ENCODE results near the gene KLB. TPM values are rescaled to one million over a fixed set of nuclear protein-coding genes. Genes with fewer than 3 reads are reported as not detected.

Gene KLB
- total and polyA plus RNA-seq, 2 of the 4 experiments (the other 2 are of a cell fraction), result not detected

DNA sequence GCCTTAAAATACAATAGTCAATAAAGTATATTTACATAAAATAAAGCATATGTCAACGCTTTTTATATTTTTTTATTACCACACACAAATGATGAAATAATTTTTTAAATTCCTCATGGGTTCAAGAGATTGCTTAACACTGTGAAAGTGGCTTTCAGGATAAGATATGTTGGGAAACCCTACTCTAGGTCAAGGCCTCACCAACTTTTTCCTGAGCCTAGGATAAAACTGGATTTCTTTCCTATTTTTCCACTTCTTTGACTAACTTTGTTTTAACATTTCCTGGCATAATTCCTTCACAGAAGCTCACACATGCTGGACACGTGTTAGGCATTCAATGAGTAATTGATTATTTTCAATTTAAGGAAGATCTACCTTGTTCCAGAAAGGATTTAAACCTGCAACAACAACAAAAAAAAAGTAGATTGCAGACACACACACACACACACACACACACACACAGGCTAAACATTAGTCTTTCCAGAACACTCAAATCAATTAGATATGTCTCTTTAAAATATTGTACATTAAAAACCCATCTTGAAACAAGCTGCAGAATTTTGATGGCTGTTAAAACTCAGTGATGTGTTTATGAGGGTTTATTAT, 9.1 kb downstream of the KLB start:
- no peaks in the 10 kb centered on the region for H3K4me1 ChIP-seq (ENCODE audit: control insufficient read depth, insufficient read depth, low read length)
- H3K9me3 ChIP-seq (ENCODE audit: control insufficient read depth, insufficient read depth, low read length), result no peaks in the 10 kb centered on the region
- ChIA-PET POLR2A (ENCODE audit: unreplicated experiment) (no interaction called here), CTCF (no interaction called here)
- H4K20me1 ChIP-seq (ENCODE audit: insufficient read depth, low read length), result no peaks in the 10 kb centered on the region
- no peak overlapping the region for H4K8ac ChIP-seq (ENCODE audit: low read depth in 2 of 2, low read length in 2 of 2)
- H3K4ac ChIP-seq (ENCODE audit: low read depth, low read length), result no peak overlapping the region
- H3K56ac ChIP-seq (ENCODE audit: extremely low read depth, insufficient read depth, low read length), result no peak overlapping the region
- no peak overlapping the region for H2BK5ac ChIP-seq (ENCODE audit: low read depth, low read length, poor library complexity, severe bottlenecking)
- no peak overlapping the region for H3K23ac ChIP-seq (ENCODE audit: low read depth, low read length)
- no peak overlapping the region for H2BK120ac ChIP-seq (ENCODE audit: low read depth, low read length)
- H3K4me3 ChIP-seq (ENCODE audit: insufficient read depth, low read depth, low read length), result no peak overlapping the region
- no peak overlapping the region for H2AK9ac ChIP-seq (replicated peaks; ENCODE audit: low read depth, low read length, poor library complexity)
- no peak overlapping the region for H3K9ac ChIP-seq (ENCODE audit: low read depth, low read length)
- H4K91ac ChIP-seq (ENCODE audit: insufficient read depth, low read depth, low read length), result no peak overlapping the region
- no peak overlapping the region for H3K14ac ChIP-seq (replicated peaks; ENCODE audit: low read depth, low read length)
- no peak overlapping the region for H3K18ac ChIP-seq (ENCODE audit: low read depth, low read length)
- H3K36me3 ChIP-seq (ENCODE audit: control insufficient read depth, insufficient read depth, low read length), result no peaks in the 10 kb centered on the region
- BruUV-seq (replicated peaks), result no TSS peak
- ATAC-seq (ENCODE audit: low read depth) (no peak), DNase-seq (no peak)
- intact Hi-C loops (cut with micrococcal nuclease) (no loop called here), dilution Hi-C loops (cut with HindIII; ENCODE audit: low sequenced_read_pairs, unreplicated experiment) (no loop called here), in situ Hi-C loops (cut with MboI; ENCODE audit: low sequenced_read_pairs) (no loop called here)
- H3K4me2 ChIP-seq (ENCODE audit: low read depth, low read length), result no peak overlapping the region
- no peaks in the 10 kb centered on the region for H3K79me1 ChIP-seq (ENCODE audit: low read depth in 1 of 2, low read length in 2 of 2)
- H2BK15ac ChIP-seq (ENCODE audit: low read depth, low read length), result no peak overlapping the region
- peaks cover 3% of the 10 kb centered on the region; the same call in 1 of the 2 replicates for H3K27me3 ChIP-seq (ENCODE audit: control insufficient read depth, insufficient read depth, low read length)
- no peak overlapping the region for H2AK5ac ChIP-seq (ENCODE audit: low read depth, low read length)
- H3K27ac ChIP-seq (ENCODE audit: insufficient read depth, low read length), result no peak overlapping the region
- H3K9me1 ChIP-seq (ENCODE audit: insufficient read depth, low read length), result no peaks in the 10 kb centered on the region
- H2BK20ac ChIP-seq (ENCODE audit: low read depth, low read length), result no peak overlapping the region
- TF ChIP-seq RFX5 (IDR thresholded peaks at IDR 0.05; ENCODE audit: low read depth, low read length) (no peak), RCOR1 (IDR thresholded peaks at IDR 0.05; ENCODE audit: insufficient replicate concordance, low read length) (no peak), RAD21 (IDR thresholded peaks at IDR 0.05; ENCODE audit: low read length) (no peak), FOS (IDR thresholded peaks at IDR 0.05; ENCODE audit: low read depth, low read length) (no peak), MAZ (IDR thresholded peaks at IDR 0.05; ENCODE audit: borderline replicate concordance, low read depth, low read length) (no peak), CEBPB (IDR thresholded peaks at IDR 0.05; ENCODE audit: low read depth, low read length) (no peak; the same call in 1 of the 2 replicates), POLR2A (IDR thresholded peaks at IDR 0.05; ENCODE audit: low read depth, low read length) (no peak), NFE2L2 (IDR thresholded peaks at IDR 0.05; ENCODE audit: low read depth, low read length) (no peak)
- TF ChIP-seq, protein P1, sequence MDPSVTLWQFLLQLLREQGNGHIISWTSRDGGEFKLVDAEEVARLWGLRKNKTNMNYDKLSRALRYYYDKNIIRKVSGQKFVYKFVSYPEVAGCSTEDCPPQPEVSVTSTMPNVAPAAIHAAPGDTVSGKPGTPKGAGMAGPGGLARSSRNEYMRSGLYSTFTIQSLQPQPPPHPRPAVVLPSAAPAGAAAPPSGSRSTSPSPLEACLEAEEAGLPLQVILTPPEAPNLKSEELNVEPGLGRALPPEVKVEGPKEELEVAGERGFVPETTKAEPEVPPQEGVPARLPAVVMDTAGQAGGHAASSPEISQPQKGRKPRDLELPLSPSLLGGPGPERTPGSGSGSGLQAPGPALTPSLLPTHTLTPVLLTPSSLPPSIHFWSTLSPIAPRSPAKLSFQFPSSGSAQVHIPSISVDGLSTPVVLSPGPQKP (IDR thresholded peaks at IDR 0.05; ENCODE audit: borderline replicate concordance, low read depth, low read length), result no peak
- TF ChIP-seq, protein P2, sequence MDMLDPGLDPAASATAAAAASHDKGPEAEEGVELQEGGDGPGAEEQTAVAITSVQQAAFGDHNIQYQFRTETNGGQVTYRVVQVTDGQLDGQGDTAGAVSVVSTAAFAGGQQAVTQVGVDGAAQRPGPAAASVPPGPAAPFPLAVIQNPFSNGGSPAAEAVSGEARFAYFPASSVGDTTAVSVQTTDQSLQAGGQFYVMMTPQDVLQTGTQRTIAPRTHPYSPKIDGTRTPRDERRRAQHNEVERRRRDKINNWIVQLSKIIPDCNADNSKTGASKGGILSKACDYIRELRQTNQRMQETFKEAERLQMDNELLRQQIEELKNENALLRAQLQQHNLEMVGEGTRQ (IDR thresholded peaks at IDR 0.05; ENCODE audit: low read depth, low read length), result no peak
- TF ChIP-seq, protein P3, sequence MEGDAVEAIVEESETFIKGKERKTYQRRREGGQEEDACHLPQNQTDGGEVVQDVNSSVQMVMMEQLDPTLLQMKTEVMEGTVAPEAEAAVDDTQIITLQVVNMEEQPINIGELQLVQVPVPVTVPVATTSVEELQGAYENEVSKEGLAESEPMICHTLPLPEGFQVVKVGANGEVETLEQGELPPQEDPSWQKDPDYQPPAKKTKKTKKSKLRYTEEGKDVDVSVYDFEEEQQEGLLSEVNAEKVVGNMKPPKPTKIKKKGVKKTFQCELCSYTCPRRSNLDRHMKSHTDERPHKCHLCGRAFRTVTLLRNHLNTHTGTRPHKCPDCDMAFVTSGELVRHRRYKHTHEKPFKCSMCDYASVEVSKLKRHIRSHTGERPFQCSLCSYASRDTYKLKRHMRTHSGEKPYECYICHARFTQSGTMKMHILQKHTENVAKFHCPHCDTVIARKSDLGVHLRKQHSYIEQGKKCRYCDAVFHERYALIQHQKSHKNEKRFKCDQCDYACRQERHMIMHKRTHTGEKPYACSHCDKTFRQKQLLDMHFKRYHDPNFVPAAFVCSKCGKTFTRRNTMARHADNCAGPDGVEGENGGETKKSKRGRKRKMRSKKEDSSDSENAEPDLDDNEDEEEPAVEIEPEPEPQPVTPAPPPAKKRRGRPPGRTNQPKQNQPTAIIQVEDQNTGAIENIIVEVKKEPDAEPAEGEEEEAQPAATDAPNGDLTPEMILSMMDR (conservative IDR thresholded peaks at IDR 0.05; ENCODE audit: low read depth, low read length), result no peak
- no CpG with 5 or more reads among the region's 2 CpGs for WGBS, 2 experiments (ENCODE audit: extremely low coverage in 2 of 2, insufficient read length in 1 of 2)
- no peak overlapping the region for H2AFZ ChIP-seq (replicated peaks; ENCODE audit: low read length, poor library complexity)
- no peak overlapping the region for H4K5ac ChIP-seq (ENCODE audit: low read depth, low read length)
